ENCODE data around the gene LMO1.

DNA sequence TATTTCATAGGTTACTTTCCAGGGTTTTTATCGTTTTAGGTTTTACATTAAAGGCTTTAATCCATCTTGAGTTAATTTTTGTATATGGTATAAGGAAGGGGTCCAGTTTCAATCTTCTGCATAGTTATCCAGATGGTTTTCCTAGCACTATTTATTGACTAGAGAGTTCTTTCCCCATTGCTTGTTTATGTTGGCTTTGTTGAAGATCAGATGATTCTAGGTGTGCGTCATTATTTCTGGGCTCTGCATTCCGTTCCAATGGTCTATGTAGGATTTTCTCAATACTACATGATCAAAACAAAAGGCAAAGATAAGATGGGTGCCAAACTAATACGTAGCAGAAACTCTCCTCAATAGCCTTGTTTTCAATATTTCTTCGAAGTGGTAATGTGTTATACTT is 80.6 kb downstream of the LMO1 start:
- TF ChIP-seq ZNF274 (IDR thresholded peaks at IDR 0.05; ENCODE audit: low read depth, low read length), result no peak
- no peak for TF ChIP-seq YY1 (IDR thresholded peaks at IDR 0.05; ENCODE audit: insufficient read depth, insufficient read length)
- no peak for TF ChIP-seq SUZ12 (IDR thresholded peaks at IDR 0.05; ENCODE audit: extremely low read depth, insufficient read depth, insufficient read length)

Data from NT2/D1 (cell line).